H9 (cell line): ENCODE measurements around the gene NPAS3. TPM values are rescaled to one million over a fixed set of nuclear protein-coding genes. Genes with fewer than 3 reads are reported as not detected.

Experiments
- DNase-seq: peaks from one replicate; pipeline ENCODE4 v3.0.0-alpha.2; 2017
- H2AFZ ChIP-seq: one replicate; pipeline ENCODE4 v1.6.1; 2013; ENCODE audit warnings: mild to moderate bottlenecking, low read length, control low read depth, moderate library complexity
- H2AK5ac ChIP-seq: 2 replicates; pipeline ENCODE4 v1.6.1; 2013; ENCODE audit warnings: low read length, control low read depth, mixed read lengths; ENCODE audit not compliant: insufficient read length
- H2BK120ac ChIP-seq: one replicate; pipeline ENCODE4 v1.6.1; 2013; ENCODE audit warnings: low read depth, mild to moderate bottlenecking, low read length, control low read depth, inconsistent platforms; ENCODE audit not compliant: poor library complexity, severe bottlenecking
- H2BK12ac ChIP-seq: 2 replicates; pipeline ENCODE4 v1.6.1; 2013; ENCODE audit warnings: low read length, control low read depth, mixed read lengths, low read depth; ENCODE audit not compliant: insufficient read length
- H2BK15ac ChIP-seq: 2 replicates; pipeline ENCODE4 v1.6.1; 2013; ENCODE audit warnings: low read depth, low read length, control low read depth
- H2BK20ac ChIP-seq: one replicate; pipeline ENCODE4 v1.6.1; 2013; ENCODE audit warnings: low read depth, mild to moderate bottlenecking, low read length, control low read depth, inconsistent platforms; ENCODE audit not compliant: poor library complexity, severe bottlenecking
- H2BK5ac ChIP-seq: 2 replicates; pipeline ENCODE4 v1.6.1; 2013; ENCODE audit warnings: low read length, control low read depth, mixed read lengths; ENCODE audit not compliant: insufficient read length
- H3K14ac ChIP-seq: 2 replicates; pipeline ENCODE4 v1.6.1; 2013; ENCODE audit warnings: low read length, control low read depth; ENCODE audit not compliant: insufficient read depth
- H3K18ac ChIP-seq: 2 replicates; pipeline ENCODE4 v1.6.1; 2013; ENCODE audit warnings: low read depth, mild to moderate bottlenecking, mixed read lengths, low read length, control low read depth; ENCODE audit not compliant: insufficient read length
- H3K23ac ChIP-seq: 2 replicates; pipeline ENCODE4 v1.6.1; 2013; ENCODE audit warnings: low read length, control low read depth, mixed read lengths, low read depth; ENCODE audit not compliant: insufficient read length
- H3K23me2 ChIP-seq: 2 replicates; pipeline ENCODE4 v1.6.1; 2013; ENCODE audit warnings: low read depth, mild to moderate bottlenecking, mixed read lengths, low read length, control low read depth; ENCODE audit not compliant: insufficient read length, poor library complexity, severe bottlenecking
- H3K27ac ChIP-seq: 2 replicates; pipeline ENCODE4 v1.5.1; 2013; ENCODE audit warnings: low read length, control low read depth, mixed read lengths, low read depth; ENCODE audit not compliant: insufficient read length
- H3K27me3 ChIP-seq: 2 replicates; pipeline ENCODE4 v1.6.1; 2013; ENCODE audit warnings: low read length, control low read depth, inconsistent platforms; ENCODE audit not compliant: insufficient read depth
- H3K4ac ChIP-seq: 2 replicates; pipeline ENCODE4 v1.6.1; 2013; ENCODE audit warnings: low read depth, mild to moderate bottlenecking, control low read depth, inconsistent platforms, low read length, moderate library complexity
- H3K4me1 ChIP-seq: 2 replicates; pipeline ENCODE4 v1.6.1; 2013; ENCODE audit warnings: low read length, control low read depth, inconsistent platforms; ENCODE audit not compliant: insufficient read depth
- H3K4me2 ChIP-seq: 2 replicates; pipeline ENCODE4 v1.6.1; 2013; ENCODE audit warnings: low read length, control low read depth, mixed read lengths; ENCODE audit not compliant: insufficient read length, insufficient read depth
- H3K56ac ChIP-seq: 2 replicates; pipeline ENCODE4 v1.6.1; 2013; ENCODE audit warnings: low read depth, mild to moderate bottlenecking, mixed read lengths, low read length, control low read depth; ENCODE audit not compliant: insufficient read length
- H3K79me1 ChIP-seq: 2 replicates; pipeline ENCODE4 v1.6.1; 2013; ENCODE audit warnings: low read depth, mild to moderate bottlenecking, moderate library complexity, low read length, control low read depth, inconsistent platforms; ENCODE audit not compliant: insufficient read depth, poor library complexity, severe bottlenecking
- H3K79me2 ChIP-seq: 2 replicates; pipeline ENCODE4 v1.6.1; 2013; ENCODE audit warnings: low read length, control low read depth, inconsistent platforms; ENCODE audit not compliant: insufficient read depth
- H3K9ac ChIP-seq: 2 replicates; pipeline ENCODE4 v1.6.1; 2013; ENCODE audit warnings: low read length, control low read depth, mixed read lengths; ENCODE audit not compliant: insufficient read length; ENCODE audit errors: extremely low read depth
- H3K9me3 ChIP-seq: one replicate; pipeline ENCODE4 v1.6.1; 2013; ENCODE audit warnings: low read depth, low read length, inconsistent platforms; ENCODE audit not compliant: control insufficient read depth
- H3T11ph ChIP-seq: one replicate; pipeline ENCODE4 v1.6.1; 2013; ENCODE audit warnings: mild to moderate bottlenecking, low read length, control low read depth, inconsistent platforms
- H4K20me1 ChIP-seq: one replicate; pipeline ENCODE4 v1.6.1; 2013; ENCODE audit not compliant: control insufficient read depth, insufficient read length, insufficient read depth
- H4K5ac ChIP-seq: 2 replicates; pipeline ENCODE4 v1.6.1; 2013; ENCODE audit warnings: low read depth, mild to moderate bottlenecking, mixed read lengths, low read length, control low read depth; ENCODE audit not compliant: insufficient read length
- H4K8ac ChIP-seq: replicated peaks from 2 replicates; pipeline ENCODE4 v1.6.1; 2013; ENCODE audit warnings: low read length, control low read depth, mixed read lengths, low read depth; ENCODE audit not compliant: insufficient read length
- H4K91ac ChIP-seq: 2 replicates; pipeline ENCODE4 v1.6.1; 2013; ENCODE audit warnings: low read depth, mild to moderate bottlenecking, moderate library complexity, mixed read lengths, low read length, control low read depth; ENCODE audit not compliant: insufficient read length
- H3K27ac Mint-ChIP-seq, 3 experiments: 2 replicates in 2 of 3; 3 replicates in 1 of 3; pipeline ENCODE4 v1.8.0; 2020 to 2021; ENCODE audit warnings: mixed read lengths in 3 of 3, mild to moderate bottlenecking in 1 of 3, moderate library complexity in 1 of 3
- H3K27me3 Mint-ChIP-seq: 2 replicates; pipeline ENCODE4 v1.8.0; 2021; ENCODE audit warnings: low read depth, mild to moderate bottlenecking, moderate library complexity, mixed read lengths
- H3K36me3 Mint-ChIP-seq, 3 experiments: 2 replicates in 2 of 3; 3 replicates in 1 of 3; pipeline ENCODE4 v1.8.0; 2020 to 2021; ENCODE audit warnings: low read depth in 3 of 3, mixed read lengths in 3 of 3; ENCODE audit not compliant: insufficient read depth in 1 of 3
- H3K4me1 Mint-ChIP-seq, 2 experiments: 2 replicates each; pipeline ENCODE4 v1.8.0; 2020; ENCODE audit warnings: mixed read lengths in 2 of 2
- H3K4me3 Mint-ChIP-seq, 2 experiments: 2 replicates in 1 of 2; 3 replicates in 1 of 2; pipeline ENCODE4 v1.8.0; 2020 to 2021; ENCODE audit warnings: mild to moderate bottlenecking in 2 of 2, mixed read lengths in 2 of 2, moderate library complexity in 1 of 2
- H3K9me3 Mint-ChIP-seq, 2 experiments: 2 replicates in 1 of 2; 3 replicates in 1 of 2; pipeline ENCODE4 v1.8.0; 2020; ENCODE audit warnings: mild to moderate bottlenecking in 2 of 2, mixed read lengths in 2 of 2, moderate library complexity in 1 of 2
- CTCF ChIP-seq: fragments of 200-600 bp; sonication (generic); conservative IDR thresholded peaks from 3 replicates; pipeline ENCODE4 v1.8.0; 2021; ENCODE audit warnings: antibody characterized with exemption, mild to moderate bottlenecking
- WGBS: extraction: QIAGEN DNeasy Blood & Tissue Kit; methylation state at CpG from one replicate; pipeline ENCODE4 v1.1.7; 2013; ENCODE audit warnings: missing lambda C conversion rate, low lambda C conversion rate, mixed read lengths; ENCODE audit not compliant: insufficient read length; ENCODE audit errors: extremely low coverage; 5-methylcytosine and 5-hydroxymethylcytosine counted together
- total RNA-seq: library from RNA; stranded (reverse); gene quantifications from 2 replicates; pipeline ENCODE4 v1.2.1, GENCODE V29; 2021

The NPAS3 gene
- total RNA-seq, 1 experiment from 2014 or later, result 0.17 TPM

DNA sequence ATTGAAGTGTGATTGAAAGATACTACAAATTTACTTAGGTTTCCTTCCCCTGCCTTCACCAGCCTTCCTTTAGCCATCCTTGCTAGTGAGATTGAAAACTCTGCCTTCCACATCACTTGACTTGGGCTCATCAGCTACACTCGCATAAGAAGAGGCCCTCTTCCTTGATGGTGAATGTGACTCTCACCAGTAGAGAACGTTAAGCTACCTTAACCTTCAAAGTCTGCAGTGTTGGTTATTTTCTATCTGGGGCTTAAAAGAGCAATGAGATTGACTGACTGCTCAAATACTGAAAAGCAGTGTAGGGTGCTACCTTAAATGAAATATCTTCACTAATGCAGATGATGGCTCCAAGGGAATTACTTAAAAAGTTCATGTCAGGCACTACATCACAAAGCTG is 740.3 kb downstream of the NPAS3 start:
- Histone ChIP-seq H3T11ph (no peak overlapping the region), H4K5ac (no peak overlapping the region), H3K4me1 (no peaks in the 10 kb centered on the region), H3K27me3 (no peaks in the 10 kb centered on the region), H3K9me3 (no peaks in the 10 kb centered on the region), H3K23me2 (no peaks in the 10 kb centered on the region), H3K56ac (no peak overlapping the region), H3K79me2 (no peaks in the 10 kb centered on the region), H4K91ac (no peak overlapping the region), H2BK12ac (no peak overlapping the region), H2BK15ac (no peak overlapping the region), H2AK5ac (no peak overlapping the region), H4K8ac (no peak overlapping the region), H2BK20ac (no peak overlapping the region), H3K14ac (no peak overlapping the region), H2BK120ac (no peak overlapping the region), H3K27ac (no peak overlapping the region), H2AFZ (no peak overlapping the region), H3K79me1 (no peaks in the 10 kb centered on the region), H2BK5ac (no peak overlapping the region), H3K9ac (no peak overlapping the region), H3K18ac (no peak overlapping the region), H3K23ac (no peak overlapping the region), H3K4ac (no peak overlapping the region), H4K20me1 (no peaks in the 10 kb centered on the region), H3K4me2 (no peak overlapping the region)
- Mint-ChIP-seq H3K4me1 (peaks cover 9 to 12% of the 10 kb centered on the region in 2 experiments), H3K4me3 (no peak overlapping the region), H3K36me3 (no peaks in the 10 kb centered on the region), H3K27ac (no peak overlapping the region), H3K9me3 (no peaks in the 10 kb centered on the region), H3K27me3 (no peaks in the 10 kb centered on the region)
- no CpG with 5 or more reads among the region's 2 CpGs for WGBS
- no peak for TF ChIP-seq CTCF
- DNase-seq, result no peak
